ENCODE results near the gene PRMT7. TPM values are rescaled to one million over a fixed set of nuclear protein-coding genes. Genes with fewer than 3 reads are reported as not detected.

PRMT7 gene
- total RNA-seq, 1 donor from 2014 or later: 80.5 TPM

DNA sequence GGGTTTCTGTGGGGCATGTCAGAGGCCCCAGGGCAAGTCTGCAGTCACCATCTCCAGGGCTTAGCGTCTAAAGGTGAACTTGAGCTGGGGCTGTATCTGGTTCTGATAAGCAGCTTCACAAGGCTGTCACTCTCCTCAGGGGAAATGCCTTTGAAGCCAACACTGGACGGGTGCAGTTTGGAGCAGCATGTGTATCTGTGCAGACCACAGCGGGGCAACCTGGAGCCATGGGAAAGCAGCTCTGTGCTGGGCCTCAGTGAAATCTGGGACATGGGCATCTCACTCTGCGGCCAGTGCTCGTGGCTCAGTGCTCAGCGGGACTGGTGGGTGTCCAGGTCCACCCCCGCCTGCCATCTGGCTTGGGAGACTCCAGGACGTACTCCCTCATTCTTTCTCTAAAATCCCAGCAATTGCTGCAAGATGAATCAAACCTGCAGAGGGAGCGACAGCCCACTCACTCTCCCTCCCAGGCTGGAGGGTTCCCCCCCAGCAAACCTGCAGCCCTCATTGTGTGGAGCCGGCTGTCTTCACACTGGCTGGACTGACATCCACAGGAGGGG is 63.5 kb downstream of the PRMT7 start:
- H3K4me1 Mint-ChIP-seq (ENCODE audit: low read depth): peaks cover 26% of the 10 kb centered on the region
- no peak overlapping the region for H3K27ac Mint-ChIP-seq
- no peaks in the 10 kb centered on the region for H3K36me3 Mint-ChIP-seq (ENCODE audit: low read depth)
- H3K27me3 Mint-ChIP-seq (ENCODE audit: low read depth): peaks cover 46% of the 10 kb centered on the region
- intact Hi-C loops (cut with micrococcal nuclease): no loop called here
- no peak overlapping the region for H3K4me3 Mint-ChIP-seq (ENCODE audit: low read depth)
- no peak for DNase-seq (ENCODE audit: low spot score)
- H3K9me3 Mint-ChIP-seq: no peaks in the 10 kb centered on the region

DNA sequence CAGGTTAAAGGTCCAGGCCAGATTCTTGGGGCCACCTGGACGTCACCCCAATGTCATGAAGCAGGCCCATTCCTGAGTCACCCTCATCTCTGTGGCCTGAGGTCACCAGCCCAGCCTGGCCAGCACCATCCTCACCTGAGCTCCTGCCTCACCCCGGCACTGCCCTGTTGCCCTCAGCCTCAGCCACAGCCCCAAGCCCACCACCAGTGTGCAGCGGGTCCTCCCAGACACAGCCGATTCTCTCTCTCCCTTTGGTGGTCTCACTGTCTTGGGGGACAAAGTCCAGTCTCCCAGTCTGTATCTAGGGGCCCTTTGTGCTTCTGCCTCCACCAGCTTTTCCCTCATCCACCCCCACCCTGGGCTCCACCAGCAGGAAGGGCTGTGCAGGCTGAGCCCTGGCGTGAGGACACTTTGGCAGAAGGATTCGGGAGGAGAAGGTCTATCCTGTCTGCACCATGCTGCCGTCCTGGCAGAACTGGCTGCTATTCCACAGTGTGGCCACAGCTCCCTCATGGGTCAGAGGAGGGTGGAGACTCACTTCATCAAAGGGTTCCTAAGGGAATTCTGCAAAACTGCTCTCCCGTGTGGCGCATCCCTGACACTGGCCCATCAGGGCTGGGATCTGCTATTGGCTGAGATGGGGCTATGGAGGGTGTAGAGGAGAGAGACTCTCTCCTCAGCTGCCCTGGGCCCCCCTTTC is 64.3 kb downstream of the PRMT7 start:
- Mint-ChIP-seq H3K27ac (no peak overlapping the region), H3K4me3 (ENCODE audit: low read depth) (no peak overlapping the region), H3K4me1 (ENCODE audit: low read depth) (peaks cover 24% of the 10 kb centered on the region), H3K27me3 (ENCODE audit: low read depth) (peaks cover 49% of the 10 kb centered on the region), H3K9me3 (no peaks in the 10 kb centered on the region), H3K36me3 (ENCODE audit: low read depth) (no peaks in the 10 kb centered on the region)
- DNase-seq (ENCODE audit: low spot score): no peak
- intact Hi-C loops (cut with micrococcal nuclease): no loop called here

DNA sequence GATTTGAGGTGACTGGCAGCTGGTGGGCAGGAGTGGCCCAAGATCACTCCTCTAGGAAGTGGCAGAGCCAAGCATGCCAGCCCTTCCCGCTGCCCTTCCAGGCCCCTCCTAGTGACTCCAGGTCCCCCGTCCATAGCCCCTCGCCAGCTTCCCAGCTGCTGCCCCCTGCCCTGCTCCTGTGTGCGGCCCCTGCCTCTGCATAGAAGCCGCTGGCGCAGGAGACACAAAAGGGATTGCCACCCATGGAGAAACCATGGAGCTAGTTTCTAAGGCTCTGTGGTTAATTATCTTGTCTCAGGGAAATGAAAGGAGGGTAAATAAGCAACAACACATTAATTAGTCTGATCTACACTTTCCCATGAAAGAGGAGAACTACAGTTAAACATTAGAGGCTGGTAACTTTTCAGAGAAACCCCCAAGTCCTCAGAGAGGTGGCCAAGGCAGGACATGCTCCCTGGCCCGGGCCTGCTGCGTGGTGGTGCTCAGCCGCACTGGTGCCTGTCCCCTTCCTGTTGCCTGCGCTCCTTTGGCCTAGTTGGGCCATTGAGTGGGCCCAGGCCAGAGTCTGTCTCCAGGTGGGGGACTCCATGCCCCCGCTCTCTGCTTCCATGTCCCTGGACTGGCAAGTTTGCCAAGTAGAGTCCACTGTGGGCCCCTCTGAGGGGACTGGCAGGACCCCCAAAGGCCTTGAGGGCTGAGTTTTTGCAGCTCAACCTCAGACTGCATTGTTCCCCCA is 65.2 kb downstream of the PRMT7 start:
- no peak for DNase-seq (ENCODE audit: low spot score)
- H3K9me3 Mint-ChIP-seq: no peaks in the 10 kb centered on the region
- intact Hi-C loops (cut with micrococcal nuclease): no loop called here
- H3K4me3 Mint-ChIP-seq (ENCODE audit: low read depth): no peak overlapping the region
- H3K4me1 Mint-ChIP-seq (ENCODE audit: low read depth): peaks cover 19% of the 10 kb centered on the region
- peaks cover 42% of the 10 kb centered on the region for H3K27me3 Mint-ChIP-seq (ENCODE audit: low read depth)
- H3K36me3 Mint-ChIP-seq (ENCODE audit: low read depth): no peaks in the 10 kb centered on the region
- no peak overlapping the region for H3K27ac Mint-ChIP-seq

DNA sequence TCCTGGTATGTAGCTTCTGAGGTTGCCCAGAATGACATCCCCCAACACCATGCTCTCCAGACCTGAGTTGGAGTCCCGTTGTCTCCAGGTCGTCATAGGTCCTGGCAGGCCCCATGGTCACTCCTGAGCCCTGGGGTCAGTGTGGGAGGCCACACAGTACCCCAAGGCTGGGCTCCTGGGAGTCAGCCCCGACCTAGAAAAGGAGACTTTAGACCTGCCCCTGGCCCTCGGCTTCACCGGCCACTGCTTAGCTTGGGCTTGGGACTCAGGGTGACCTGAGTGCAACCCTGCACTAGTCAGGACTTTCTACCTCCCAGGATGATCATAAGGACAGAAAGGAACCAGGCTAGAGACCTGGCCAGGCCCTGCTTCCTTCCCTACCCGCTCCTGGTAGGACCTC is 65.8 kb downstream of the PRMT7 start:
- H3K9me3 Mint-ChIP-seq: no peaks in the 10 kb centered on the region
- no peak for DNase-seq (ENCODE audit: low spot score)
- no peak overlapping the region for H3K27ac Mint-ChIP-seq
- H3K4me3 Mint-ChIP-seq (ENCODE audit: low read depth): no peak overlapping the region
- intact Hi-C loops (cut with micrococcal nuclease): no loop called here
- H3K27me3 Mint-ChIP-seq (ENCODE audit: low read depth): peaks cover 42% of the 10 kb centered on the region
- H3K36me3 Mint-ChIP-seq (ENCODE audit: low read depth): no peaks in the 10 kb centered on the region
- peaks cover 19% of the 10 kb centered on the region for H3K4me1 Mint-ChIP-seq (ENCODE audit: low read depth)

DNA sequence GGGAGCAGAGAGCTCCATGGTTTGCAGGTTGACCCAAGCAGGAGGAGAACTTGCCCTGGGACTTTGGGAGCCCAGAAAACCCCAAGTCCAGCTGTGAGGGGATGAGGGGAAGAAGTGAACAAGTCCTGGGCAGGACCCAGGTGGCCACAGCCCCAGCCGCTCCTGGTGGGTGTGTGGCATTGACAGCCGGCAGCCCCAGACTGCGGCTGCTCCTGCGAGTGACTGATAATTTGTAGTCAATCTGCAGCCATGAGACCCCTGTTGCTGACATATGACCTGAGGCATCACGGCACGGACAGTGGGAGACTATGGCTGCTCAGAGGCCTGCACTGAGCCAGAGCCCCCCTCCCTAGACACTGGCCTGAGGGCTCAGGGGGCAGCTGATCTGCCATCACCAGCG is 66.4 kb downstream of the PRMT7 start:
- Mint-ChIP-seq H3K36me3 (ENCODE audit: low read depth) (no peaks in the 10 kb centered on the region), H3K27ac (no peak overlapping the region), H3K4me3 (ENCODE audit: low read depth) (no peak overlapping the region), H3K4me1 (ENCODE audit: low read depth) (peaks cover 19% of the 10 kb centered on the region), H3K27me3 (ENCODE audit: low read depth) (peaks cover 39% of the 10 kb centered on the region), H3K9me3 (no peaks in the 10 kb centered on the region)
- no peak for DNase-seq (ENCODE audit: low spot score)
- intact Hi-C loops (cut with micrococcal nuclease): no loop called here

DNA sequence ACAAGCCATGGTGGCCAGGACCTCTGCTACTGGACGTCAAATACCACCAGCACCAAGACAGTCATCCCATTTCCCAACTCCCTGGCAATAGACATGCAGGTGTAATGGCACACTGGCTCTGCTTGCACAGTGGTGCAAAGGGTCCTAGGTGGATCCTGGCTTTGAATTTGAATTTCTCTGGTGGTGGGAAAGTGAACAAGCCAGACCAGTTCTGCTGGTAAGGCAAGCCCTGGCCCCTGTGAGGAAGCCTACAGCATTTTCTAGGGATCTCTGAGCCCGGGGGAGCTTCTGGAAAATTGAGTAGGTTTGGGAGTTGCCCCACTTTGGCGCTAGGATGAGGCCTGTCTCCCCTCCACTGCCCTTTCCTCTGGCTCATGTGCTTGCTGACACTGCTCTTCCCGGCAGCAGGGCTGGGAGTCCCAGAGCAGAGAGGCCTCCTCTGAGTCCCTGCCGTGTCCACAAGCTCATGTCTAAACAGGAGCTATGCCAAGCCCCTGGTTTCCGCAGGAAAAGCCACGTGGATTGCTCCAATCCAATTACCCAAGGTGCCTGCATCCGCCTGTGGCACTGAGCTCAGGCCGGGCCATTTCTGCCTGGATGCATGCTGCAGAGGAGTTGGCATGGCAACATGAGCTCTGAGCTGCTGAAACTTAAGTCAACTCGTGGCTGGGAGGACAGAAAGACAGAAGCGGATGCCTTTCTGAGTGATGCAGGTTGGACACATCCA is 67.0 kb downstream of the PRMT7 start:
- H3K27ac Mint-ChIP-seq: no peak overlapping the region
- DNase-seq (ENCODE audit: low spot score): no peak
- peaks cover 35% of the 10 kb centered on the region for H3K27me3 Mint-ChIP-seq (ENCODE audit: low read depth)
- no peaks in the 10 kb centered on the region for H3K36me3 Mint-ChIP-seq (ENCODE audit: low read depth)
- peaks cover 21% of the 10 kb centered on the region for H3K4me1 Mint-ChIP-seq (ENCODE audit: low read depth)
- no peaks in the 10 kb centered on the region for H3K9me3 Mint-ChIP-seq
- no peak overlapping the region for H3K4me3 Mint-ChIP-seq (ENCODE audit: low read depth)
- intact Hi-C loops (cut with micrococcal nuclease): no loop called here

DNA sequence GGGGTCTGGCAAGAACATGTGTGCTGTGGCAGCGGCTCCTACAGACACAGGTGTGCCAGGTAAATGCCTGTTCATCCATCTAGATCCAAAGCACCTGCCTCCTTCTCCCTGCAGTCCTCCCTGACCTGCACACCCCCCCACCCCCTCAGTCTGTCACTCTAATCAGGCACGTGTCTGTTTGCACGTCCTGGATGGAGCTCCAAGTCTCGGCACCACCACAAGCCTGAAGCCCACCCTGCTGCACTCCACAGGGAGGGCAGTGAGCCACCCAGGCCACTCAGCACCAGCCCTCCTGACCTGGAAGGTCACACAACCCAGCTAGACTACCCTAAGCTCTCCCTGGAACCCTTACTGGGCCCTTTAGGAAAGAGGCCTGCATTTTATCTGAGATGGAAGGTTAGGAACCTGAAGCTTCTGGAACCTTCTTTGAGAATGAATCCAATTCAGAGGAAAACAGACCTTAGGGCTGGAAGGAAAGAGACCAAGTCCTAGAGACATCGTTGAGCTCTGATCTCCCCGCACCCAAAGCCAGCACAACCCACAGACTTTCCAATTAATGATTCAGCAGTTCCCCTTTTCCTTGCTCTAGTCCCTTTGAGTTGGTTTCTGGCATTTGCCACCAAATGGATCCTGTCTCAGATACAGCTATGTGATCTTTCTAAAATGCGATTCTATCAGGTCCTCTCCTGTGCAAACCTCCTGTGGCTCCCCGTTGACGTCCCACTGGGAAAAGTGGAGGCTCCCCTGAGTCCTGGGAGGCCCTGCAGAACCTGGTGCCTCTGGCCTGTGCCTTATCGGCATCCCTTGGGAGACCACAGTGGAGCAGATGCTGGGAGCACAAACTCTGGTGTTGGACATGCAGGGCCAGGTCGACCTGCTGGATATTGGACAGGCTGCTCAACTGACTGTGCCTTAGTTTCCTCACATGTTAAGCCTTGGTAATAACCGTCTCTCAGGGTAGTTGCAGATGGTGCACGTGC is 67.9 kb downstream of the PRMT7 start:
- H3K27me3 Mint-ChIP-seq (ENCODE audit: low read depth): peaks cover 35% of the 10 kb centered on the region
- peaks cover 24% of the 10 kb centered on the region for H3K4me1 Mint-ChIP-seq (ENCODE audit: low read depth)
- intact Hi-C loops (cut with micrococcal nuclease): no loop called here
- no peaks in the 10 kb centered on the region for H3K36me3 Mint-ChIP-seq (ENCODE audit: low read depth)
- no peaks in the 10 kb centered on the region for H3K9me3 Mint-ChIP-seq
- H3K27ac Mint-ChIP-seq: no peak overlapping the region
- no peak for DNase-seq (ENCODE audit: low spot score)
- H3K4me3 Mint-ChIP-seq (ENCODE audit: low read depth): no peak overlapping the region

DNA sequence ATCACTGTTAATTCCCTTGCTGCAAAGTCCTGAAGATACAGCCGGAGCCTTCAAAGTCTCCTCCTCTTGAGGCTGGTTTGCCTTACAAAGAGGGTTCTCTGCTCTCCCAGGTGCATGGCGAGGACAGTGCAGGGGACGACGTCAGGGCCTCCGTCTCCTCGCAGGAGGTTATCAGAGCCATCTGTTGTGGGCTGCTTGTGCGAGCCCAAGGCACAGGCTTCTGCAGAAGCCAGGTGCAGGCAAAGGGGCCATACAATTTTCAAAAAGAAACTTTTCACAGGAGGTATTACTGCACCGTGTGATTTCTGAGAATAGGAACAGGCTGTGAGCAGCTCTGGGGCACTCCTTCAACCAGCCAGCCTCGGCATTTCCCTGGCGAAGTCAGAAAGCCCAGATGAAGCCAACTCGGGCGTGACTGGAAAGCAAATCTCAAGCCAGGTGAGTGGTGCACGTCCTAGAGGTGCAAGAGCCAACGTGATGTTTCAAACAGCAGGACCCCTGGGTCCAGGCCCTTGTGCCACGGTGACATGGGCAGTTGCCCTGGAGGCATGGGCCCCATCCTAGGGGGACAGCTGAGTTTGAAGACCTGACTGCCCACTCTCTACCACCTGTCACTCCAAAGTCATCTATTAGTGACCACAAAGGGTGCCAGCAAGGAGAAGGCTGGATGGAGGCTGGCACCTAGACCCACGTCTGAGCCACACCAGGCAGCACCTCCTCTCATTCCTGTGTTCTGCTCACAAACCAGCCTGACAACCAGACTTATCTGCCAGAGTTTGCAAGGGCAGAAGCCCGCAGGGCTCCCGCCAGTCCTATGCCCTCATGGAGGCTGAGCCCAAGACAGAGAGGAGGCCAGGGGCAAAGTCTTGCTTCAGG is 68.9 kb downstream of the PRMT7 start:
- Mint-ChIP-seq H3K9me3 (no peaks in the 10 kb centered on the region), H3K27me3 (ENCODE audit: low read depth) (peaks cover 31% of the 10 kb centered on the region), H3K4me1 (ENCODE audit: low read depth) (peaks cover 25% of the 10 kb centered on the region), H3K36me3 (ENCODE audit: low read depth) (no peaks in the 10 kb centered on the region), H3K4me3 (ENCODE audit: low read depth) (no peak overlapping the region), H3K27ac (no peak overlapping the region)
- intact Hi-C loops (cut with micrococcal nuclease): no loop called here
- DNase-seq (ENCODE audit: low spot score): no peak

DNA sequence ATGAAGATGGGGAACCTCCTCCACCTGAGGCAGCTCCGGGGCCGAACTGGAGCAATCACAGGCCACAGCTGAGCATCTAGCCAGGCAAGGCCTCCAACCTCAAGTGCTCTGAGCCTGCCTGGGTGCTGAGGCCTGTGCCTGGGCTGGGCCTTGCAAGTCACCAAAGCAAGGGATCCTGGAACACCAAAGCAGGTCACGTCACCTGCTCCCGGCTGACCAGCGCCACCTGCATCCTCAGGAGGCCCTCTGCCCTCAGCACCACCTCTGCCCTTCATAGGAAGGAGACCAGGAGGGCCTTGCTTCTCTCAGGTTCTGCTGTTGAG is 69.5 kb downstream of the PRMT7 start:
- Mint-ChIP-seq H3K4me1 (ENCODE audit: low read depth) (peaks cover 25% of the 10 kb centered on the region), H3K27ac (no peak overlapping the region), H3K9me3 (no peaks in the 10 kb centered on the region), H3K36me3 (ENCODE audit: low read depth) (no peaks in the 10 kb centered on the region), H3K4me3 (ENCODE audit: low read depth) (no peak overlapping the region), H3K27me3 (ENCODE audit: low read depth) (peaks cover 30% of the 10 kb centered on the region)
- intact Hi-C loops (cut with micrococcal nuclease): no loop called here
- DNase-seq (ENCODE audit: low spot score): no peak

DNA sequence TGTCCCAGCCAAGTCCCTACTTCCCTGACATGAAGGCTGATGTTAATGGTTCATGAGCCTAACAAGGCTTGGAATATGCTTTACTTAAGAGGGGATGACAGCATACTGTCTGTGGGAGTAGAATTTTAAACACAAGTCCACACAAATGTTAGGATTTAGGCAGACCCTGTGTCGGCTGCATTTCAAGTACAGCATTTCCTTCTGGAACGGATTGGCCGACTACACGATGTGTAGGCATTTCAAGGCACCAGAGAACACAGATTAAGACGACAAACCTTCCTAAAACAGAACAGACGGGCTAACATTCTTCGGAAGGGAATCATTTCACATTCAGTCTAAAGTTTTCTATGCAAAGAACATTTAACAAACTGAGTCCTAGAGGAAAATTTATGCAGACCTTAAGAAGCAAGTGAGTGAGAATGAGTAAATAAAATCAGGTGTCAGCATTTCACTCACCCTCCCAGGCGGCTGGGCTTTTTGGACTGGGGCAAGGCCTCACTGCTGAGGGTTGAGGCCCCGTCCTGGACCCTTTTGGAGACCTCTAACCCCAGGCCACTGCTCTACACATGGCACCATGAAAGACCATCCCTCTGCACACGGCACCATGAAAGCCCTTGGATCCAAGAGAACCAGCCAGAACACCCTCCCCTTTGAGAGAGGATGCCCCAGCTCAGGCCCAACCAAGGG is 70.0 kb downstream of the PRMT7 start:
- H3K9me3 Mint-ChIP-seq: no peaks in the 10 kb centered on the region
- intact Hi-C loops (cut with micrococcal nuclease): no loop called here
- H3K4me1 Mint-ChIP-seq (ENCODE audit: low read depth): peaks cover 25% of the 10 kb centered on the region
- H3K27ac Mint-ChIP-seq: no peak overlapping the region
- peaks cover 33% of the 10 kb centered on the region for H3K27me3 Mint-ChIP-seq (ENCODE audit: low read depth)
- no peak overlapping the region for H3K4me3 Mint-ChIP-seq (ENCODE audit: low read depth)
- DNase-seq (ENCODE audit: low spot score): no peak
- no peaks in the 10 kb centered on the region for H3K36me3 Mint-ChIP-seq (ENCODE audit: low read depth)

DNA sequence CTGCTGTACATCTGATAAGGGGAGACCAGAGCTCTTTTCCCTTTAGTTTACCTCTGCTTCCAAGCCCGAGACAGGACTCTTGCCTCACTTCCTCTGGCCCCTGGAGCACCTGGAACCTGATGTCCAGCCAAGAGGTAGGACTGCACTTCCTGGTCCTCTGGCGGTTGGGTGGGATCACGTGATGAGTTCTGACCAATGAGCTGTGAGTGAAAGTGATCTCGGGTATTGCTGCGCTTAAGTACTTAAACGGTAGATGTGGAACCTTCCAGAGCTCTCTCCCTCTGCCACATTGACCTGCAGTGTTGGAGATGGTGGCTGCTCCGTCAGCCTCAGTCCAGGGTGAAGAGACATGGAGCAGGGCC is 70.5 kb downstream of the PRMT7 start:
- Mint-ChIP-seq H3K27ac (no peak overlapping the region), H3K4me1 (ENCODE audit: low read depth) (peaks cover 25% of the 10 kb centered on the region), H3K27me3 (ENCODE audit: low read depth) (peaks cover 30% of the 10 kb centered on the region), H3K9me3 (no peaks in the 10 kb centered on the region), H3K36me3 (ENCODE audit: low read depth) (no peaks in the 10 kb centered on the region), H3K4me3 (ENCODE audit: low read depth) (no peak overlapping the region)
- intact Hi-C loops (cut with micrococcal nuclease): no loop called here
- no peak for DNase-seq (ENCODE audit: low spot score)
